ENCODE data around the gene PPP1CB. TPM values are rescaled to one million over a fixed set of nuclear protein-coding genes. Genes with fewer than 3 reads are reported as not detected.
A peak's percentile ranks its signal among the peaks of the same experiment; 100 is the strongest.

Gene PPP1CB
- total and polyA plus RNA-seq, 8 donors: 33.2 to 205 (median 88.1) TPM

GRCh38 chr2:28725021-28725711 lies 26.5 kb upstream of the PPP1CB start:
- no peaks in the 10 kb centered on the region for H3K9me3 ChIP-seq
- H3K4me3 ChIP-seq: no peak overlapping the region
- no peaks in the 10 kb centered on the region for H3K4me1 ChIP-seq
- H3K36me3 ChIP-seq: no peaks in the 10 kb centered on the region
- ATAC-seq: no peak
- no peak for FAIRE-seq
- no peaks in the 10 kb centered on the region for H3K27me3 ChIP-seq
- H3K27ac ChIP-seq: no peak overlapping the region
- WGBS, 2 donors: 82 to 86% methylated on average over 8 of the region's 8 CpGs
- TF ChIP-seq CTCF (IDR thresholded peaks at IDR 0.05): no peak
- no peak for DNase-seq
- intact Hi-C loops (cut with DNase I): no loop called here

DNA sequence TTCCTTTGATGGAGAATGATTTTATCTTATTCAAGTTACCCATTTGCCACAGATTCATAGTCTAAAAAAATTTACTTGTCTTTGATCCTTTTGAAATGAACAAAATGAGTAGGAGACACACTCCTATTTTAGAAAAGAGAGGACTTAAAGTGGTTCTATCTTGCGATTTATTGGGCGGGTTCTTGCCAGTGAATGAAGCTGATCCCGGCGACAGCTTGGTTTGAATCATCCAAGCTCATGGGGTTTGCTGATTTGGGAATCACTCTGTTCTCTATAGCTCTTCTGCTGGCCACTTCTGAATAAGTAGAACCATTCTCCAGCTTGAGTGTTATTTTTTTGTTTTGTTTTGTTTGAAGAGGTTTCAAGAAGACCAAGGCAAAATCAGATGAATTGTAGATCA lies 25.5 kb upstream of the PPP1CB start:
- no peaks in the 10 kb centered on the region for H3K36me3 ChIP-seq
- no peak for TF ChIP-seq CTCF (IDR thresholded peaks at IDR 0.05)
- H3K9me3 ChIP-seq: no peaks in the 10 kb centered on the region
- intact Hi-C loops (cut with DNase I): no loop called here
- no peak for ATAC-seq
- no peak for DNase-seq
- no peak overlapping the region for H3K27ac ChIP-seq
- H3K27me3 ChIP-seq: no peaks in the 10 kb centered on the region
- whole genome bisulfite sequencing, 2 donors: 96 to 98% methylated on average over 4 of the region's 4 CpGs
- H3K4me3 ChIP-seq: no peak overlapping the region
- H3K4me1 ChIP-seq: no peaks in the 10 kb centered on the region
- no peak for FAIRE-seq

GRCh38 chr2:28729698-28730097 lies 21.9 kb upstream of the PPP1CB start:
- Histone ChIP-seq H3K27ac (no peak overlapping the region), H3K9me3 (no peaks in the 10 kb centered on the region), H3K27me3 (no peaks in the 10 kb centered on the region), H3K4me3 (no peak overlapping the region), H3K36me3 (no peaks in the 10 kb centered on the region), H3K4me1 (no peaks in the 10 kb centered on the region)
- FAIRE-seq (no peak), ATAC-seq (no peak), DNase-seq (no peak)
- TF ChIP-seq CTCF (IDR thresholded peaks at IDR 0.05): no peak
- intact Hi-C loops (cut with DNase I): no loop called here

DNA sequence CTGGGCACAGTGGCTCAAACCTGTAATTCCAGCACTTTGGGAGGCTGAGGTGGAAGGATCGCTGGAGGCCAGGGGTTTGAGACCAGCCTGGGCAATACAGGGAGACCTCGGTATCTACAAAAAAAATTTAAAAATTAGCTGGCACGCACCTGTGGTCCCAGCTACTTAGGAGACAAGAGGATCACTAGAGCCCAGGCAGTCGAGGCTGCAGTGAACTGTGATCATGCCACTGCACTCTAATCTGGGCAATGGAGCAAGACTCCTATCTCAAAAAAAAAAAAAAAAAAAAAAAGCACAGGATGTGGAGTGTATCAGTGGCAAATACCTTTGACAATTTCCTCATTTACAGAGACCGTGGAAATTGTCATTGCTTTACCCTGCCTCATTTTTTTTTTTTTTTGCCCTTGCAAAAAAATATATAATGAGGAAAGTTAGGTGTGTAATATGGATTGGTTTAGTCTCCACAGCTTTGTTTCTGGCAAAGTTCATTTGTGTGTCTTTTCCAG lies 20.9 kb upstream of the PPP1CB start:
- H3K27ac ChIP-seq: no peak overlapping the region
- peaks cover 0 to 1% (median 0%) of the 10 kb centered on the region in 3 donors for H3K4me1 ChIP-seq
- no peak for FAIRE-seq
- H3K9me3 ChIP-seq: no peaks in the 10 kb centered on the region
- ATAC-seq: no peak
- no peaks in the 10 kb centered on the region for H3K36me3 ChIP-seq
- no peak overlapping the region for H3K4me3 ChIP-seq
- DNase-seq: no peak
- TF ChIP-seq CTCF (IDR thresholded peaks at IDR 0.05): no peak
- intact Hi-C loops (cut with DNase I): no loop called here
- WGBS, 2 donors: 82 to 87% methylated on average over 5 of the region's 5 CpGs
- H3K27me3 ChIP-seq: no peaks in the 10 kb centered on the region

GRCh38 chr2:28735511-28735910 lies 16.1 kb upstream of the PPP1CB start:
- Histone ChIP-seq H3K27ac (peak overlapping the region; percentile 19 to 87 (median 53)), H3K4me1 (peaks cover 7 to 12% (median 9%) of the 10 kb centered on the region in 3 donors), H3K36me3 (no peaks in the 10 kb centered on the region), H3K9me3 (no peaks in the 10 kb centered on the region), H3K27me3 (no peaks in the 10 kb centered on the region), H3K4me3 (no peak overlapping the region)
- ATAC-seq (peak in 1 of 4 donors; percentile 31), FAIRE-seq (no peak), DNase-seq (no peak)
- intact Hi-C loops (cut with DNase I): no loop called here
- 64 to 67% methylated on average over 6 of the region's 6 CpGs for WGBS, 2 donors
- no peak for TF ChIP-seq CTCF (IDR thresholded peaks at IDR 0.05)
